GM11168 (cell line): ENCODE results near the gene KATNA1.

Experiments used
- in situ Hi-C: fragments of 300-500 bp; cut with MboI; formaldehyde crosslinking; loops from one replicate; pipeline ENCODE4 v1.12.0; 2022; ENCODE audit warnings: low sequenced_read_pairs; ENCODE audit not compliant: unreplicated experiment

The KATNA1 gene

GRCh38 chr6:149545754-149546471 is 102.6 kb downstream of the KATNA1 start, which contains the start of gene PPIL4:
TSS of gene PPIL4 (minus strand) at chr6:149546043. CDS start at chr6:149546005, 38 bp downstream.
- in situ Hi-C loops: no loop called here

- in situ Hi-C loops: no loop called here
These were observed 103.2 kb downstream of the KATNA1 start for GRCh38 chr6:149545258-149545753.
